Putamen (tissue), 1 donor: ENCODE results near the gene SMYD3.
A peak's percentile ranks its signal among the peaks of the same experiment; 100 is the strongest.

Experiments
- DNase-seq: peaks from one replicate; pipeline ENCODE4 v3.0.0-alpha.2; 2016; ENCODE audit warnings: low spot score

Gene SMYD3

GRCh38 chr1:245903851-245904250, 603.2 kb downstream of the SMYD3 start:
- DNase-seq = no peak

- no peak for DNase-seq
Measured at GRCh38 chr1:245901565-245901964, 605.5 kb downstream of the SMYD3 start.

GRCh38 chr1:245901037-245901436, 606.0 kb downstream of the SMYD3 start:
- DNase-seq = no peak

DNA sequence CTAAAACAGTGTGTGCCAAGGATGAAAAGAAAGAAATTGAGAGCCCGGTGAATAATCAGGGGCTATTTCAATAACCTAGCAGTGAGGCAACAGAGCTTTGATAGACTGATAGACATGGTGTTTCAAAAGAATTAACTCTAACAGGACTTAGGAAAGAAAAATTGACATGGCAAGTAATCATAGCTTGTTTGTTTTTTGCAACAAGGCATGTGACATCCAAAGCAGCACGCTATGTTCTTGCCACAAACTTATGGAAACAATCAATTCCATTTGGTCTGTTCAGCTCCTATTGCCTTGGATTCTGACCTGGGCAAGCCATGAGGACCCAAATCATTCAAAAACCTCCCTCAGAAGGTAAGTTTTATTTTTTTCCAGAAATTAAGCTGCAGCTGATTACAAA, 608.5 kb downstream of the SMYD3 start:
- no peak for DNase-seq

- no peak for DNase-seq
Measured at GRCh38 chr1:245896258-245896657, 610.8 kb downstream of the SMYD3 start.

DNA sequence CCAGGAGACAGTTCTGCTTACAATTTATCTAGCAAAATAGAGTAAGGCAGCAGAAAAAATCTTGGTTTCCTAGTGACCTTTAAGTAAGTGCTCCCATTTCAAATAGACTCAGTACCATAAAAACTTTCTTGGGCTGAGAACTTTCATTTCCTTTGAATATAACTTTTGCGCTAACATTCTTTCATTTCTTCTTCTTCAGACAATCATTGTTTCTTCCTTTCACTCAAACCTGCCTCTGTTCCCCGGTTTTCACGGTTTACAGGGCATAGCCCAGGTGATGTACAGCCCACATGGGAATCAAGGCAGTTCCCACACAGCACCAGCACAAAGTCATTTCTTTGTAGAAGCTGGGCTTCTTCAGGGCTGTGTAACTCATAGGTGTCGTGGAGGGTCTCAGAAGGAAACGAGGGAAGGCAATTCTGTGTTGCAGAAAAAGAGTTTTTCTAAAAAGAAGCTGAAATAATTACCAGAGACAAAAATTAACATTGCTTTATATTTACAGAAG, 611.6 kb downstream of the SMYD3 start:
- DNase-seq = no peak

- DNase-seq = no peak
Measured at GRCh38 chr1:245894843-245895242, 612.2 kb downstream of the SMYD3 start.

DNA sequence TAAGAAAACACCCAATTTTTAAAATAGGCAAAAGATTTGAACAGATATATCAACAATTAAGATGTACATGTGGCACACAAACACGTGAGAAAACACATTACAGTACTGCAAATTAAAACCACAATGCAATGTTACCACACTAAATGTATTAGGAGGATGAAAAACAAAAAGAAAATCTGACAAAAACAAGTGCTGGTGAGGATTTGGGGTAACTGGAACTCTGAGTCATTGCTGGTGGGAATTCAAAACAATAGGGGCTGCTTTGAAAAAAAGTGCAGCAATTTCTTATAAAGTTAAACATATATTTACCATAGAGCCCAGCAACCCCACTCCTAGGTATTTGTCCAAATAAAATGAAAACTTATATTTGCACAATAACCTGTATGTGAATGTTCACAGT, 614.1 kb downstream of the SMYD3 start:
- DNase-seq = no peak

- no peak for DNase-seq
Measured at GRCh38 chr1:245888809-245889208, 618.3 kb downstream of the SMYD3 start.

DNA sequence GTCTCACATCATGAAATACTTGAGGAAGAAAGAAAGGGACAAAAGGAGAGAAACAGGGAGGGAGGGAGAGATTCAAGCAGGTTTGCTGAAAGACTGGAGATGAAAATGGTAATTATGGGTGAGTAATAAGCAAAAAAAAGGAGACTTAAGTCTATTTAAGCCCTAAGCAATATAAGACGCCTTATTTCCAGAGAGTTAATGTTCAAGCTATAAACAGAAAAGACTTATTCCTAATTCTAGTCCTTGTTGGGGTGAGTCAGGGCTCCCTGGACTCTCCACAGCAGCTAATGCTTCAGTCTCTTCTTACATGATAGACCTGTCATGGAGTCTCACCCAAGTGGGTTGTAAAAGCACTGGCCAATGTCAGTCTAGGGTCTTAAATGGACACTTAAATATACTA, 619.2 kb downstream of the SMYD3 start:
- no peak for DNase-seq

DNA sequence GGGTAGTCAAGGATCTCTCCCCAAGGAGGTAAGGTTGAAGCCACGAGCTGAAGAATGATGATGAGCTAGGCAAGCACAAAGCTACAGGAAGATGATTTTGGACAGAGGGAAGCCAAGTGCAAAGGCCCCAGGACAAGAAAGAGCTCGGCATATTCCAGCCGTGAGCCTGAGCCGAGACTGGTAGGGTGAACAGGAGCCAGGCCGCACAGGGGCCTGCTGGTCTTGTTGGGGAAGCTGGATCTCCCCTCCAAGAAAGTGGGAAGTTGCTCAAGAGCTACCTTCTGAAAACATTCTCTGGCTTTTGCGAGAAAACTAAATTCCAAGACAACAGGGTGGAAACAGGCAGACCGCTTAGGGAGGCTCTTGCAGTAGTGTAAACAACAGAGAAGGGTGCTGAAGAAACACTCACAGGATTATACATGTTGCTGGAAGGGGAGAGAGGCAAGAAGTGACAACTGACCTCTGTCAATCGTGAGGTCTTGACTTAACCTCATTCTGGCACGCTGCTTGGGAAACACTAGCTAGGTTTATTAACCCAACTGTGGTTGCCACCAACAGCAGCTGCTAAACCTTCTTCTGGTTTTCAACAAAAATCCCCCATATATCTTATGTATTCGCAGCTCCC, 625.2 kb downstream of the SMYD3 start:
- no peak for DNase-seq

- DNase-seq = no peak
Measured at GRCh38 chr1:245880754-245881403, 626.2 kb downstream of the SMYD3 start.

GRCh38 chr1:245879091-245879490, 628.0 kb downstream of the SMYD3 start:
- no peak for DNase-seq

DNA sequence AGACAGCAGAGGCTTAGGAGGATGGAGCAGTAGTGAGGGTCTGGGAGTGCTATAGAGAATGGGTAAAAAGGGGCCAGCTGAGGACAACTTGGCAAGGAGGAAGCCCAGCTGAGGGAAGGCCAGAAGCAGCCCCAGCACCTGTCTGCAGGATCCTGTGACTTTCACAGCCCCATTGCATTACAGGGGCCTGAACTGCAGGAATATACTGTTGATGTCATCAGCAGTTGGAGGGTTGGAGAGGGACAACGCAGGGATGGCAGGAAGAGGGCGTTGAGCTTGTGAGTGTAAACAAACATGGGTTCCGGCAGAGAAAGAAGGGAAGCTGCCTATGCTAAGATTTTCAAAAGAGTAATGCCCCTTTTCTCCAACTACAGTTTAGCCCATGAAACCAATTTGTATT, 628.5 kb downstream of the SMYD3 start:
- DNase-seq = no peak

DNA sequence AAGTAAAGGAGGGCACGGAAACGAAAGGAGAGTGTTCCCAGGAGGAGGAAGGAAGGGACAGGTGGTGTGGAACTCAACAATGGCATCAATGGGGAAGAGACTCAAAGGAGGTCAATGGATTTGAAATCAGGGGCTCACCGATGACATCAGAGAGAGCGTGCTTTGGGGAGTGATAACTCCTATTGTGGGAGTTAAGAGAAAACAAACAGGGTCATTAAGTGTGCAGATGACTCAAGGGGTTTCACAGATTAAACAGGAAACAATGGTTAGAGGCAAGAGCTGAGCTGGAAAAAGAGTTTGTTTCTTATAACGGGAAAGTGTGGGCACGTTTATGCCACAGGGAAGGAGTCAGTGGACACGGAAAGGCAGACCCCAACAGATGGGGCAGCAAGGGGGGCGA, 629.1 kb downstream of the SMYD3 start:
- DNase-seq = no peak

- no peak for DNase-seq
Measured at GRCh38 chr1:245876586-245876985, 630.5 kb downstream of the SMYD3 start.

- DNase-seq = no peak
Measured at GRCh38 chr1:245875581-245876261, 631.4 kb downstream of the SMYD3 start.

DNA sequence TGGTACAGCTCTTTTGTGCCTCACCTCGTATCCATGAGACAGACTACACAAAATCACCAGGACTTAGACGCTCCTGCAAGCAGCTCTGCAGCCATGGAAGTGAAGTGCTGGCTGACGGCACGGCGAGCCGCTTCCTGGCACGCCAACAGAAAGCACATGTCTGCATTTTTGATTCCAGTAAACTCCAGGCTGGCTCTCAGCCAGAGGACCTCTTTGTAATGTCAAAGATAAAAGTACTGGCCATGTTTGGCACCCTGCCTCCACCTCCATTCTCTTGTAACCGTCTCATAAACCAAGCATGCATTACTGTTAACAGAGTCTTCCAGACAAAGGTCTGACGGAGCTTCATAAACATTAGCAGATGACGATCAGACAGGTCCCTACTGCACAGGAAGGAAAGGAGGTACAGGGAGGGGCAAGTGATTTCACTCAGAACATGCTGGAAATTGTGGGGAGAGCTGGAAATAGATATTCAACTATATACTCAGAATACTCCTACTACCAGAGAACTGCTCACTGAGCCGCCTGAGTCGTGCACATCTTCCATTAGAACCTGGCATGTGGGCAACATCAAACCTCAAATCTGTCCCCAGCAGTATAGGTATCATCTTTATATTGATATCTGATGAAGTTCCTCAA, 632.0 kb downstream of the SMYD3 start:
- DNase-seq = peak; percentile 14

DNA sequence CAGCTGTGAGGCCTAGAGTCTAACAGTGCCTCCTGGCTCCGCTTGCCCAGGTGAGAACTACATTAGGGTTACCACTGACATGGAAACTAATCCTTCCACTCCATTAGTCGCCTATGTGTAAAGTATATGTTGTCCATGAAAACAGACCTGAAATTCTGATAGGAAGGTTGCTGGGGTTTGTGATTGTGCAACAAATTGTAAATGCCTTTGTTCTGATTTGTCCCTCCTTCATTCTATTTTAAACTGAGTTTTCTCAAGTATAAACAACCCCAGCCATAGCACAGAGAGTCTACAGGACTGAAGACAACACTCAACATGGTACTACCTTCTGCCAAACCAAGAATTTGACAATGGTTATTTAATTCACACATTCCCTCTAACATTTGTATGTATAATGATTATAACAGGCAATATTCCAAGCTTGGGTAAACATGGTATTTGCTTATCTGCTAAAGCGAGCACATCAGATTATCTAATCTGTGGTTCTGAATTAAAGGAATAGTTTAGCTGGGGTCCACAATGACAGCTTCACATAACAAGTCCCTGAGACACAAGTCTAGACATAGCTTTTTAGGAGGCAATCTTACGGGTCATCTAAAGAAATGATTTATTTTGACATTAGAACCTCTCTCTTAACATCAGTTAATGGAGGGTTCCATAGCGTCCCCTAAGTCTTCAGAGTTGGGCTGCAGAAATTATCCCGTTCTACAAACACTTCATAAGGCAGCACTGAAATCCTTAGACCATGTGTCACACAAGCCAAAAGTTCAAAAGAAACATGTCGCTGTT, 633.0 kb downstream of the SMYD3 start:
- DNase-seq = no peak

DNA sequence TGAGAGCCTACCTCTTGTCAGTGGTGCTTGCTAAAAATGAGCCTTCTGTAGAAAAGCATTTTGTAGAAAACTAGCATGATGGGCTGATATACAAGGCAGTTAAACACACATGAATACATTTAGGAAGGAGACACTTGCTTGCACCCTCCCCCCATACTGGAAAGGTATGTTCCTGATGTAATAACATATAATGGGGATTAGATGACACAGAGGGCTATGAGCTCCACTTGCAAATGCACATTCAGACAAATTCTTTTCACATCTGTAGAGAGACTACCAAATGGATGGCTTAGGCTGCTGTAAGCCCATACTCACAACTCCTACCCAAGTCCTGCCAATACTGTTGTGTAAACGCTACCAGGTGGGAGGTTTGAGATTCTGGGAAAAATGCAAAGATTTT, 634.0 kb downstream of the SMYD3 start:
- DNase-seq = no peak

- DNase-seq = no peak
Measured at GRCh38 chr1:245872475-245872874, 634.6 kb downstream of the SMYD3 start.

GRCh38 chr1:245871915-245872314, 635.2 kb downstream of the SMYD3 start:
- no peak for DNase-seq
